ENCODE measurements around the gene EPHA2.

DNA sequence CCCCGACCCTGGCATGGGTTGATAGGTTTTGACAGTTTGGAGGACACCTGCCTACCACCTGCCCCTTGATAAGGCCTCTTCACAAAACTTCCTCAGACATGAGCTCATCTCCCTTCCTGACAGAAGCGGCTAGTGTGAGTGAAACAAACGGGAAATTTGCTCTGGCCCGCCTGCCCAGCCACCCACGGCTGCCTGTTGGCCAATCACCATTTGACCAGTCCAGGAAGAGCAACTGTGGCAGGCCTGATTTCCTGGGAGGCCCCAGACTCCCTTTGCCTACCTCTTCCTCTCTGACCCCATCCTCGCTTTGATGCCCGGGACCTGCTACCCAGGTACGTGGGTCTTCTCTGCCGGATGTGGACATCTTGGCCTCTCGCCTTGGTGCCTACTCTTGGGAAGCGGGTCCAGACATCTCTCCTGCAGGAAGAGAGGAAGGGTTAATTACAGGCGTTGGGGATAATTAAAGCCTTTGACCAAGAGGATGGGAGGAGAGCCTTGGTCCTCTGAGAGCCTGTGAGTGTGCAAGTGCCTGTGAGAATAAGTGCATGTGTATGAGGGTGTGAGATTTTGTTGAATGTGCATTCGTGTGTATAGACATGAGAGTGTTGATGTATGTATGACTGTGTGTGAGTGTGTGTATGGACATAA, 1.1 kb upstream of the EPHA2 start:
- TF ChIP-seq, protein P1, sequence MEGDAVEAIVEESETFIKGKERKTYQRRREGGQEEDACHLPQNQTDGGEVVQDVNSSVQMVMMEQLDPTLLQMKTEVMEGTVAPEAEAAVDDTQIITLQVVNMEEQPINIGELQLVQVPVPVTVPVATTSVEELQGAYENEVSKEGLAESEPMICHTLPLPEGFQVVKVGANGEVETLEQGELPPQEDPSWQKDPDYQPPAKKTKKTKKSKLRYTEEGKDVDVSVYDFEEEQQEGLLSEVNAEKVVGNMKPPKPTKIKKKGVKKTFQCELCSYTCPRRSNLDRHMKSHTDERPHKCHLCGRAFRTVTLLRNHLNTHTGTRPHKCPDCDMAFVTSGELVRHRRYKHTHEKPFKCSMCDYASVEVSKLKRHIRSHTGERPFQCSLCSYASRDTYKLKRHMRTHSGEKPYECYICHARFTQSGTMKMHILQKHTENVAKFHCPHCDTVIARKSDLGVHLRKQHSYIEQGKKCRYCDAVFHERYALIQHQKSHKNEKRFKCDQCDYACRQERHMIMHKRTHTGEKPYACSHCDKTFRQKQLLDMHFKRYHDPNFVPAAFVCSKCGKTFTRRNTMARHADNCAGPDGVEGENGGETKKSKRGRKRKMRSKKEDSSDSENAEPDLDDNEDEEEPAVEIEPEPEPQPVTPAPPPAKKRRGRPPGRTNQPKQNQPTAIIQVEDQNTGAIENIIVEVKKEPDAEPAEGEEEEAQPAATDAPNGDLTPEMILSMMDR (IDR thresholded peaks at IDR 0.05; ENCODE audit: low read depth, low read length), result no peak
- no peak for TF ChIP-seq POLR2A (IDR thresholded peaks at IDR 0.05; ENCODE audit: extremely low read depth, insufficient read length)
